ENCODE measurements around the gene POU3F1.

The POU3F1 gene

GRCh38 chr1:38030596-38031512 lies 15.7 kb downstream of the POU3F1 start:
- peaks cover 88% of the 10 kb centered on the region for H3K79me2 ChIP-seq (ENCODE audit: low read length)
- H3K9me3 ChIP-seq (ENCODE audit: insufficient read depth, low read length) = no peaks in the 10 kb centered on the region
- TF ChIP-seq CTCF (IDR thresholded peaks at IDR 0.05; ENCODE audit: low read depth, low read length) = no peak
- TF ChIP-seq EZH2phosphoT487 (IDR thresholded peaks at IDR 0.05; ENCODE audit: low read depth) = no peak
- H3K27ac ChIP-seq (ENCODE audit: low read length) = peak overlapping the region; percentile 100
- H3K9ac ChIP-seq (ENCODE audit: low read length) = peak overlapping the region; percentile 89
- peak overlapping the region; percentile 47 for H3K4me3 ChIP-seq (ENCODE audit: low read length)
- H3K36me3 ChIP-seq (replicated peaks; ENCODE audit: low read depth, low read length) = peaks cover under 1% of the 10 kb centered on the region
- no peaks in the 10 kb centered on the region for H4K20me1 ChIP-seq (ENCODE audit: insufficient read depth, low read length)
- no peaks in the 10 kb centered on the region for H3K27me3 ChIP-seq (ENCODE audit: low read depth, low read length)
- H3K4me2 ChIP-seq (ENCODE audit: low read length) = peak overlapping the region; percentile 82
- no peak overlapping the region for H2AFZ ChIP-seq (ENCODE audit: low read depth, low read length)
- H3K4me1 ChIP-seq (ENCODE audit: low read length) = peaks cover 76% of the 10 kb centered on the region

GRCh38 chr1:38029685-38030511 lies 16.7 kb downstream of the POU3F1 start:
- peak overlapping the region; percentile 82 for H3K4me2 ChIP-seq (ENCODE audit: low read length)
- H3K9me3 ChIP-seq (ENCODE audit: insufficient read depth, low read length) = no peaks in the 10 kb centered on the region
- H3K27ac ChIP-seq (ENCODE audit: low read length) = peak overlapping the region; percentile 100
- H3K4me3 ChIP-seq (ENCODE audit: low read length) = peak overlapping the region; percentile 68
- no peak overlapping the region for H2AFZ ChIP-seq (ENCODE audit: low read depth, low read length)
- peaks cover 85% of the 10 kb centered on the region for H3K4me1 ChIP-seq (ENCODE audit: low read length)
- H3K9ac ChIP-seq (ENCODE audit: low read length) = peak overlapping the region; percentile 93
- no peak for TF ChIP-seq CTCF (IDR thresholded peaks at IDR 0.05; ENCODE audit: low read depth, low read length)
- no peak for TF ChIP-seq EZH2phosphoT487 (IDR thresholded peaks at IDR 0.05; ENCODE audit: low read depth)
- H3K79me2 ChIP-seq (ENCODE audit: low read length) = peaks cover 88% of the 10 kb centered on the region
- H3K36me3 ChIP-seq (replicated peaks; ENCODE audit: low read depth, low read length) = peaks cover 6% of the 10 kb centered on the region
- no peaks in the 10 kb centered on the region for H4K20me1 ChIP-seq (ENCODE audit: insufficient read depth, low read length)
- H3K27me3 ChIP-seq (ENCODE audit: low read depth, low read length) = no peaks in the 10 kb centered on the region

- TF ChIP-seq CTCF (IDR thresholded peaks at IDR 0.05; ENCODE audit: low read depth, low read length) = no peak
- no peak for TF ChIP-seq EZH2phosphoT487 (IDR thresholded peaks at IDR 0.05; ENCODE audit: low read depth)
- H3K9ac ChIP-seq (ENCODE audit: low read length) = peak overlapping the region; percentile 93
- no peak overlapping the region for H2AFZ ChIP-seq (ENCODE audit: low read depth, low read length)
- H3K4me2 ChIP-seq (ENCODE audit: low read length) = peak overlapping the region; percentile 82
- H3K27ac ChIP-seq (ENCODE audit: low read length) = peak overlapping the region; percentile 100
- H3K4me1 ChIP-seq (ENCODE audit: low read length) = peaks cover 80% of the 10 kb centered on the region
- no peaks in the 10 kb centered on the region for H3K27me3 ChIP-seq (ENCODE audit: low read depth, low read length)
- H3K36me3 ChIP-seq (replicated peaks; ENCODE audit: low read depth, low read length) = peaks cover 9% of the 10 kb centered on the region
- H3K79me2 ChIP-seq (ENCODE audit: low read length) = peaks cover 83% of the 10 kb centered on the region
- peak overlapping the region; percentile 68 for H3K4me3 ChIP-seq (ENCODE audit: low read length)
- no peaks in the 10 kb centered on the region for H4K20me1 ChIP-seq (ENCODE audit: insufficient read depth, low read length)
- H3K9me3 ChIP-seq (ENCODE audit: insufficient read depth, low read length) = no peaks in the 10 kb centered on the region
These were observed 17.4 kb downstream of the POU3F1 start for GRCh38 chr1:38029081-38029681.

All from OCI-LY3 (cell line).